ENCODE results near the gene COG8. TPM values are rescaled to one million over a fixed set of nuclear protein-coding genes. Genes with fewer than 3 reads are reported as not detected.

Gene COG8
- total and polyA plus RNA-seq, 2 donors from 2014 or later, result 33.8 to 49.5 TPM

DNA sequence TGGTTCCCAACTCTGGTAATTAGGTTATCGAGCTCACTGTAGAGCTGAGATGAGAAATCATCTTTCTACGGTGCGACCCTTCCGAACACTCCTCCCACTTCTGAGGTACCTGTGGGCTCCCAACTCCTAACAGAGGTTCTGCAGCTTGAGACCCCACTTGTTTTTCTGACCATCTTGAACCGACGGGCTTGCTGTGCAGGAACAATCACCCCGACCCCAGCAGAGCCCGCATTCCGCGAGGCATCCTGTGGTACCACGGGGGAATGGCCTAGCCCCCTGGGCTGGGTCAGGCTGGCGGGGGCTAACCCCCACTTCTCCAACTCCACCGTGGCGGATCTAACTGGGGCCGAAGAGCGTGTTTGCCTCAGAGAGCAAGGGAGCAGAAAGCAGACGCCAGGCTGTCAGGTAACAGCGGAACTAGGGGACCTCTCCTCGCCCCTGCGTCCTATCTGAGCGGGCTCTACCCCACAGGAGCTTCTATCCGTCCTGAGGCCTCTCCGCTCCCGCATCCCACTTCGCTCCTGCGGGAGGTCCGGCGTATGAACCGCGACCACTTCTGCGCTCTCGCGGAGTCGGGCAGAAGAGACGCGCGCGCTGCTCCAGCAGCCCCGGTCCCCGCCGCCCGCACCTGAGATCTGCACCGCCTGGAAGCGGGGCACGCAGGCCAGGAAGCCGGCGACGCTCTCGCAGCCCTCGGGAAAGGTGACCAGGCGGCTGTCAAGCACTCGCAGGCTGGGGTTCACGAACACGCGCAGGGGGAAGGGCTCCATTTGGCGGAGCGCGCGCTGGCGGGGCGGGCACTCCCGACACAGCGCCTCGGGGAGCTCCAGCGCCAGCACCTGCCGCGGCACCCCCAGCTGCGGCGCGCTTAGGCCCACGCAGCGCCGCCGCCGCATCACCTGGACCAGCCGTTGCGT is 9.7 kb downstream of the COG8 start:
- H3K27me3 ChIP-seq (ENCODE audit: control insufficient read depth, insufficient read depth, low read length), result no peaks in the 10 kb centered on the region
- peak; percentile 10 to 81 (median 23) for DNase-seq
- peaks cover 0 to 34% (median 26%) of the 10 kb centered on the region in 3 donors for H3K4me1 ChIP-seq (ENCODE audit: control insufficient read depth in 2 of 3, insufficient read depth in 2 of 3, low read depth in 1 of 3, low read length in 3 of 3)
- H3K36me3 ChIP-seq (ENCODE audit: control insufficient read depth in 2 of 3, insufficient read depth in 3 of 3, low read length in 3 of 3), result peaks cover 7 to 33% (median 20%) of the 10 kb centered on the region in 3 donors
- H3K27ac ChIP-seq (ENCODE audit: low read depth in 2 of 2, low read length in 2 of 2), result peak overlapping the region; percentile 51 to 71
- TF ChIP-seq, protein P1, sequence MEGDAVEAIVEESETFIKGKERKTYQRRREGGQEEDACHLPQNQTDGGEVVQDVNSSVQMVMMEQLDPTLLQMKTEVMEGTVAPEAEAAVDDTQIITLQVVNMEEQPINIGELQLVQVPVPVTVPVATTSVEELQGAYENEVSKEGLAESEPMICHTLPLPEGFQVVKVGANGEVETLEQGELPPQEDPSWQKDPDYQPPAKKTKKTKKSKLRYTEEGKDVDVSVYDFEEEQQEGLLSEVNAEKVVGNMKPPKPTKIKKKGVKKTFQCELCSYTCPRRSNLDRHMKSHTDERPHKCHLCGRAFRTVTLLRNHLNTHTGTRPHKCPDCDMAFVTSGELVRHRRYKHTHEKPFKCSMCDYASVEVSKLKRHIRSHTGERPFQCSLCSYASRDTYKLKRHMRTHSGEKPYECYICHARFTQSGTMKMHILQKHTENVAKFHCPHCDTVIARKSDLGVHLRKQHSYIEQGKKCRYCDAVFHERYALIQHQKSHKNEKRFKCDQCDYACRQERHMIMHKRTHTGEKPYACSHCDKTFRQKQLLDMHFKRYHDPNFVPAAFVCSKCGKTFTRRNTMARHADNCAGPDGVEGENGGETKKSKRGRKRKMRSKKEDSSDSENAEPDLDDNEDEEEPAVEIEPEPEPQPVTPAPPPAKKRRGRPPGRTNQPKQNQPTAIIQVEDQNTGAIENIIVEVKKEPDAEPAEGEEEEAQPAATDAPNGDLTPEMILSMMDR (IDR thresholded peaks at IDR 0.05; ENCODE audit: borderline replicate concordance, extremely low read depth, insufficient read depth), result no peak
- H3K9me3 ChIP-seq (ENCODE audit: control insufficient read depth in 2 of 3, insufficient read depth in 1 of 3, low read length in 3 of 3), result no peaks in the 10 kb centered on the region
- no peak for FAIRE-seq
- H3K9ac ChIP-seq (ENCODE audit: low read length in 3 of 3), result peak overlapping the region in 2 of 3 donors; percentile 63 to 68
- peak overlapping the region; percentile 57 to 84 (median 80) for H3K4me3 ChIP-seq (ENCODE audit: low read length in 3 of 3)
- intact Hi-C loops (cut with DNase I), result no loop called here

DNA sequence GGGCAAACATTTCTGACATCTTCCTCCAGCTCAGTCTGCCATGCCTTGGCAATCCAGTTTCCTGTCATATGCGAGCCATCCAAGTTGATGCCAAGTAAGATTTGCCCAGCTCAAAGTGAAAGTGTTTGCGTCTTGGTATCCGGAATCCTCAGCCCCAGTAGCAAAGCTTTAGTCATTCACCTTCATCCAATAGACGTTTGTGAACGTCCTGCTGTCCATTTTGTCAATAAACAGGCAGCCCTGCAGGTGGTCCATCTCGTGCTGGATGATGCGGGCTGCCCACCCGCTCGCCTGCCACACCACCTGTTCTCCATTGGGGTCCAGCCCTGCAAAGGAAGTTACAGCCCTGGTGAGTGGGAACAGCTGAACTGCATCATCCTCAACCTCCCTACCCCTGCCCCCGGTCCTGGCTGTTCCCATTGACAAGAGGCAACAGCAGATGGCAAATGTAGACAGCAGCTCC is 10.5 kb downstream of the COG8 start:
- Histone ChIP-seq H3K4me3 (ENCODE audit: low read length in 3 of 3) (peak overlapping the region; percentile 57 to 84 (median 80)), H3K27ac (ENCODE audit: low read depth in 2 of 2, low read length in 2 of 2) (peak overlapping the region; percentile 51 to 71), H3K9ac (ENCODE audit: low read length in 3 of 3) (peak overlapping the region in 2 of 3 donors; percentile 1 to 68), H3K36me3 (ENCODE audit: control insufficient read depth in 2 of 3, insufficient read depth in 3 of 3, low read length in 3 of 3) (peaks cover 7 to 28% (median 17%) of the 10 kb centered on the region in 3 donors), H3K27me3 (ENCODE audit: control insufficient read depth, insufficient read depth, low read length) (no peaks in the 10 kb centered on the region), H3K9me3 (ENCODE audit: control insufficient read depth in 2 of 3, insufficient read depth in 1 of 3, low read length in 3 of 3) (no peaks in the 10 kb centered on the region), H3K4me1 (ENCODE audit: control insufficient read depth in 2 of 3, insufficient read depth in 2 of 3, low read depth in 1 of 3, low read length in 3 of 3) (peaks cover 0 to 40% (median 30%) of the 10 kb centered on the region in 3 donors)
- FAIRE-seq (no peak), DNase-seq (peak in 1 of 5 donors; percentile 41)
- TF ChIP-seq, protein P1 (IDR thresholded peaks at IDR 0.05; ENCODE audit: borderline replicate concordance, extremely low read depth, insufficient read depth), result no peak
- intact Hi-C loops (cut with DNase I), result no loop called here

DNA sequence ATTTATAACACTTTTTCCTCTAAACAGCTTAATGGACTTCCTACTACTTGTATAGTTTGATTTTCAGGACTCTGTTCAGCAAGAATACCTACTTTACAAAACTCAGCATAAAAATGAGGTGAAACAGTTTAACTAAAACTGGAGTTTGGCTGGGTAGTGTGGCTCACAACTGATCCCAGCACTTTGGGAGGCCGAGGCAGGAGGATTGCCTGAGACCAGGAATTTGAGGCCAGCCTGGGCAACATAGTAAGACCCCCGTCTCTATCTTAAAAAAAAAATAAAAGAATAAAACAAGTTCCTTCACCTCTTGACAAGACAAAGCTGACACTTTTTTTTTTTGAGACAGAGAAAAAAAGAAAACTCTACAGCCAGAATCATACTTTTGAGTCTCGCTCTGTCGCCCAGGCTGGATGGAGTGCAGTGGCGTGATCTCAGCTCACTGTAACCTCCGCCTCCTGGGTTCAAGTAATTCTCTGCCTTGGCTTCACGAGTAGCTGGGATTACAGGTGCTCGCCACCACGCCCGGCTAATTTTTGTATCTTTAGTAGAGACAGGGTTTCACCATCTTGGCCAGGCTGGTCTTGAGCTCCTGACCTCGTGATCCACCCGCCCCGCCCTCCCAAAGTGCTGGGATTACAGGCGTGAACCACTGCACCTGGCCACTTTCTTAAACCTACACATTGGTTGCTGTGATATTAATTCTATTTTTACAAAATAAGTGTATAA is 11.6 kb downstream of the COG8 start:
- no peaks in the 10 kb centered on the region for H3K27me3 ChIP-seq (ENCODE audit: control insufficient read depth, insufficient read depth, low read length)
- FAIRE-seq, result no peak
- peaks cover 8 to 26% (median 15%) of the 10 kb centered on the region in 3 donors for H3K36me3 ChIP-seq (ENCODE audit: control insufficient read depth in 2 of 3, insufficient read depth in 3 of 3, low read length in 3 of 3)
- H3K27ac ChIP-seq (ENCODE audit: low read depth in 2 of 2, low read length in 2 of 2), result peak overlapping the region; percentile 41 to 77
- TF ChIP-seq, protein P1 (IDR thresholded peaks at IDR 0.05; ENCODE audit: borderline replicate concordance, extremely low read depth, insufficient read depth), result no peak
- H3K9ac ChIP-seq (ENCODE audit: low read length in 3 of 3), result no peak overlapping the region
- H3K4me3 ChIP-seq (ENCODE audit: low read length in 3 of 3), result peak overlapping the region in 2 of 3 donors; percentile 80 to 84
- DNase-seq, result peak in 1 of 5 donors; percentile 18
- no peaks in the 10 kb centered on the region for H3K9me3 ChIP-seq (ENCODE audit: control insufficient read depth in 2 of 3, insufficient read depth in 1 of 3, low read length in 3 of 3)
- peaks cover 0 to 41% (median 36%) of the 10 kb centered on the region in 3 donors for H3K4me1 ChIP-seq (ENCODE audit: control insufficient read depth in 2 of 3, insufficient read depth in 2 of 3, low read depth in 1 of 3, low read length in 3 of 3)
- intact Hi-C loops (cut with DNase I), result no loop called here
